Fibroblast of villous mesenchyme (primary cell): Measurements from ENCODE around the gene EDRF1. TPM values are rescaled to one million over a fixed set of nuclear protein-coding genes. Genes with fewer than 3 reads are reported as not detected.

Experiments used
- DNase-seq: peaks from one replicate; pipeline ENCODE4 v3.0.0-alpha.2; 2010; ENCODE audit warnings: low read depth
- H3K4me3 ChIP-seq: 2 replicates; pipeline ENCODE4 v1.5.1; 2011; ENCODE audit warnings: low read depth, mild to moderate bottlenecking, low read length
- CTCF ChIP-seq: IDR thresholded peaks from 2 replicates; pipeline ENCODE4 v1.5.1; 2012; ENCODE audit warnings: low read depth, mild to moderate bottlenecking, low read length; ENCODE audit not compliant: insufficient read depth
- total RNA-seq: library from RNA; depleted of rRNA; stranded (reverse); fragments of >200 nt; gene quantifications from 2 replicates; pipeline ENCODE4 v1.2.3, GENCODE V29; 2012

Gene EDRF1
- total RNA-seq, 1 donor: 29.8 TPM

- no peak overlapping the region for H3K4me3 ChIP-seq
- TF ChIP-seq CTCF: no peak
- DNase-seq: no peak
Observed at GRCh38 chr10:125778556-125778955, 59.0 kb downstream of the EDRF1 start.

- no peak for DNase-seq
- no peak for TF ChIP-seq CTCF
Observed at GRCh38 chr10:125779403-125780327, 60.2 kb downstream of the EDRF1 start.

GRCh38 chr10:125781374-125781773 is 61.9 kb downstream of the EDRF1 start:
- DNase-seq: no peak
- TF ChIP-seq CTCF: no peak
- no peak overlapping the region for H3K4me3 ChIP-seq

More at GRCh38 chr10:125779403-125780327, 60.2 kb downstream of the EDRF1 start:
- H3K4me3 ChIP-seq: no peak overlapping the region

- no peak overlapping the region for H3K4me3 ChIP-seq
- TF ChIP-seq CTCF: no peak
- no peak for DNase-seq
Observed at GRCh38 chr10:125782054-125782453, 62.5 kb downstream of the EDRF1 start.

- DNase-seq: no peak
- no peak overlapping the region for H3K4me3 ChIP-seq
- no peak for TF ChIP-seq CTCF
Observed at GRCh38 chr10:125782616-125783015, 63.1 kb downstream of the EDRF1 start.

GRCh38 chr10:125783408-125783807 is 63.9 kb downstream of the EDRF1 start:
- TF ChIP-seq CTCF: no peak
- no peak for DNase-seq
- H3K4me3 ChIP-seq: no peak overlapping the region
